Germinal center (tissue), 1 donor: ENCODE results near the gene BABAM2.

Experiments used
- DNase-seq: peaks from one replicate; pipeline ENCODE4 v3.0.0; 2012; ENCODE audit warnings: mixed read lengths, low spot score

Gene BABAM2

GRCh38 chr2:28283861-28284260 is 393.3 kb downstream of the BABAM2 start:
- DNase-seq, result no peak

GRCh38 chr2:28286678-28287077 is 396.1 kb downstream of the BABAM2 start:
- no peak for DNase-seq

- DNase-seq, result no peak
These were observed 396.9 kb downstream of the BABAM2 start for GRCh38 chr2:28287256-28287915.

GRCh38 chr2:28288620-28289019 is 398.1 kb downstream of the BABAM2 start:
- DNase-seq, result no peak

GRCh38 chr2:28291811-28292440 is 401.4 kb downstream of the BABAM2 start:
- DNase-seq, result no peak

GRCh38 chr2:28292491-28292890 is 402.0 kb downstream of the BABAM2 start:
- no peak for DNase-seq

- no peak for DNase-seq
These were observed 402.9 kb downstream of the BABAM2 start for GRCh38 chr2:28293416-28293815.

- no peak for DNase-seq
These were observed 403.9 kb downstream of the BABAM2 start for GRCh38 chr2:28294451-28294850.

- DNase-seq, result no peak
These were observed 405.7 kb downstream of the BABAM2 start for GRCh38 chr2:28296243-28296642.

GRCh38 chr2:28296904-28297303 is 406.4 kb downstream of the BABAM2 start:
- DNase-seq, result no peak

- no peak for DNase-seq
These were observed 407.0 kb downstream of the BABAM2 start for GRCh38 chr2:28297531-28297930.

GRCh38 chr2:28298406-28298805 is 407.9 kb downstream of the BABAM2 start:
- no peak for DNase-seq

- DNase-seq, result no peak
These were observed 410.2 kb downstream of the BABAM2 start for GRCh38 chr2:28300485-28301341.

GRCh38 chr2:28305202-28305601 is 414.7 kb downstream of the BABAM2 start:
- no peak for DNase-seq

- DNase-seq, result no peak
These were observed 419.6 kb downstream of the BABAM2 start for GRCh38 chr2:28310107-28310506.

- DNase-seq, result no peak
These were observed 421.2 kb downstream of the BABAM2 start for GRCh38 chr2:28311660-28312249.

- no peak for DNase-seq
These were observed 422.0 kb downstream of the BABAM2 start for GRCh38 chr2:28312307-28313219.

- DNase-seq, result no peak
These were observed 422.8 kb downstream of the BABAM2 start for GRCh38 chr2:28313220-28313784.

GRCh38 chr2:28314968-28315367 is 424.4 kb downstream of the BABAM2 start:
- no peak for DNase-seq

- DNase-seq, result no peak
These were observed 426.2 kb downstream of the BABAM2 start for GRCh38 chr2:28316546-28317335.
